ENCODE results near the gene ACY1. TPM values are rescaled to one million over a fixed set of nuclear protein-coding genes. Genes with fewer than 3 reads are reported as not detected.

ACY1 gene
- total RNA-seq, 1 donor from 2014 or later = 14.6 TPM

GRCh38 chr3:51955175-51955892, 28.0 kb upstream of the ACY1 start, which contains the start of gene GPR62:
TSS of gene GPR62 (plus strand) at chr3:51955381. CDS start at chr3:51955653, 272 bp downstream.
- Histone ChIP-seq H3K4me1 (ENCODE audit: control insufficient read depth in 3 of 3, insufficient read depth in 3 of 3, low read length in 3 of 3) (peaks cover 11 to 19% (median 17%) of the 10 kb centered on the region in 3 donors), H3K9me3 (ENCODE audit: control insufficient read depth in 3 of 3, low read length in 3 of 3) (no peaks in the 10 kb centered on the region), H3K27me3 (ENCODE audit: control insufficient read depth in 3 of 3, insufficient read depth in 3 of 3, low read length in 3 of 3) (no peaks in the 10 kb centered on the region), H3K9ac (ENCODE audit: low read depth in 1 of 3, low read length in 3 of 3) (peak within 1 kb of the TSS; percentile 57 to 83 (median 69)), H3K27ac (ENCODE audit: low read depth, low read length) (peak within 1 kb of the TSS; percentile 56), H3K36me3 (ENCODE audit: control insufficient read depth in 3 of 3, insufficient read depth in 3 of 3, low read length in 3 of 3) (peaks cover 9 to 31% (median 17%) of the 10 kb centered on the region in 3 donors), H3K4me3 (ENCODE audit: low read length in 3 of 3) (peak within 1 kb of the TSS; percentile 59 to 75 (median 65))

- Histone ChIP-seq H3K27me3 (ENCODE audit: control insufficient read depth in 3 of 3, insufficient read depth in 3 of 3, low read length in 3 of 3) (no peaks in the 10 kb centered on the region), H3K9me3 (ENCODE audit: control insufficient read depth in 3 of 3, low read length in 3 of 3) (no peaks in the 10 kb centered on the region), H3K4me3 (ENCODE audit: low read length in 3 of 3) (peak overlapping the region; percentile 51 to 75 (median 65)), H3K27ac (ENCODE audit: low read depth, low read length) (peak overlapping the region; percentile 56), H3K9ac (ENCODE audit: low read depth in 1 of 3, low read length in 3 of 3) (peak overlapping the region; percentile 57 to 83 (median 69)), H3K36me3 (ENCODE audit: control insufficient read depth in 3 of 3, insufficient read depth in 3 of 3, low read length in 3 of 3) (peaks cover 17 to 37% (median 23%) of the 10 kb centered on the region in 3 donors), H3K4me1 (ENCODE audit: control insufficient read depth in 3 of 3, insufficient read depth in 3 of 3, low read length in 3 of 3) (peaks cover 11 to 19% (median 17%) of the 10 kb centered on the region in 3 donors)
Observed at GRCh38 chr3:51955893-51956770, 27.2 kb upstream of the ACY1 start.

- Histone ChIP-seq H3K27ac (ENCODE audit: low read depth, low read length) (no peak overlapping the region), H3K9ac (ENCODE audit: low read depth in 1 of 3, low read length in 3 of 3) (no peak overlapping the region), H3K9me3 (ENCODE audit: control insufficient read depth in 3 of 3, low read length in 3 of 3) (no peaks in the 10 kb centered on the region), H3K27me3 (ENCODE audit: control insufficient read depth in 3 of 3, insufficient read depth in 3 of 3, low read length in 3 of 3) (no peaks in the 10 kb centered on the region), H3K4me3 (ENCODE audit: low read length in 3 of 3) (no peak overlapping the region), H3K36me3 (ENCODE audit: control insufficient read depth in 3 of 3, insufficient read depth in 3 of 3, low read length in 3 of 3) (peaks cover 17 to 37% (median 23%) of the 10 kb centered on the region in 3 donors), H3K4me1 (ENCODE audit: control insufficient read depth in 3 of 3, insufficient read depth in 3 of 3, low read length in 3 of 3) (peaks cover 26 to 35% (median 31%) of the 10 kb centered on the region in 3 donors)
Observed at GRCh38 chr3:51957520-51958205, 25.7 kb upstream of the ACY1 start.

- Histone ChIP-seq H3K9ac (ENCODE audit: low read depth in 1 of 3, low read length in 3 of 3) (no peak overlapping the region), H3K9me3 (ENCODE audit: control insufficient read depth in 3 of 3, low read length in 3 of 3) (no peaks in the 10 kb centered on the region), H3K4me1 (ENCODE audit: control insufficient read depth in 3 of 3, insufficient read depth in 3 of 3, low read length in 3 of 3) (peaks cover 33 to 47% (median 43%) of the 10 kb centered on the region in 3 donors), H3K27ac (ENCODE audit: low read depth, low read length) (no peak overlapping the region), H3K27me3 (ENCODE audit: control insufficient read depth in 3 of 3, insufficient read depth in 3 of 3, low read length in 3 of 3) (no peaks in the 10 kb centered on the region), H3K36me3 (ENCODE audit: control insufficient read depth in 3 of 3, insufficient read depth in 3 of 3, low read length in 3 of 3) (peaks cover 17 to 37% (median 23%) of the 10 kb centered on the region in 3 donors), H3K4me3 (ENCODE audit: low read length in 3 of 3) (no peak overlapping the region)
Observed at GRCh38 chr3:51958603-51959521, 24.5 kb upstream of the ACY1 start.

GRCh38 chr3:51959651-51960050, 23.7 kb upstream of the ACY1 start:
- Histone ChIP-seq H3K27me3 (ENCODE audit: control insufficient read depth in 3 of 3, insufficient read depth in 3 of 3, low read length in 3 of 3) (no peaks in the 10 kb centered on the region), H3K4me1 (ENCODE audit: control insufficient read depth in 3 of 3, insufficient read depth in 3 of 3, low read length in 3 of 3) (peaks cover 37 to 54% (median 51%) of the 10 kb centered on the region in 3 donors), H3K27ac (ENCODE audit: low read depth, low read length) (no peak overlapping the region), H3K4me3 (ENCODE audit: low read length in 3 of 3) (no peak overlapping the region), H3K9ac (ENCODE audit: low read depth in 1 of 3, low read length in 3 of 3) (no peak overlapping the region), H3K36me3 (ENCODE audit: control insufficient read depth in 3 of 3, insufficient read depth in 3 of 3, low read length in 3 of 3) (peaks cover 17 to 37% (median 23%) of the 10 kb centered on the region in 3 donors), H3K9me3 (ENCODE audit: control insufficient read depth in 3 of 3, low read length in 3 of 3) (no peaks in the 10 kb centered on the region)

- H3K4me1 ChIP-seq (ENCODE audit: control insufficient read depth in 3 of 3, insufficient read depth in 3 of 3, low read length in 3 of 3) = peaks cover 39 to 58% (median 53%) of the 10 kb centered on the region in 3 donors
- no peak overlapping the region for H3K27ac ChIP-seq (ENCODE audit: low read depth, low read length)
- H3K9ac ChIP-seq (ENCODE audit: low read depth in 1 of 3, low read length in 3 of 3) = no peak overlapping the region
- H3K27me3 ChIP-seq (ENCODE audit: control insufficient read depth in 3 of 3, insufficient read depth in 3 of 3, low read length in 3 of 3) = no peaks in the 10 kb centered on the region
- H3K4me3 ChIP-seq (ENCODE audit: low read length in 3 of 3) = no peak overlapping the region
- no peaks in the 10 kb centered on the region for H3K9me3 ChIP-seq (ENCODE audit: control insufficient read depth in 3 of 3, low read length in 3 of 3)
- peaks cover 17 to 37% (median 23%) of the 10 kb centered on the region in 3 donors for H3K36me3 ChIP-seq (ENCODE audit: control insufficient read depth in 3 of 3, insufficient read depth in 3 of 3, low read length in 3 of 3)
Observed at GRCh38 chr3:51960386-51960785, 22.9 kb upstream of the ACY1 start.

GRCh38 chr3:51961011-51961410, 22.3 kb upstream of the ACY1 start:
- Histone ChIP-seq H3K9me3 (ENCODE audit: control insufficient read depth in 3 of 3, low read length in 3 of 3) (no peaks in the 10 kb centered on the region), H3K27ac (ENCODE audit: low read depth, low read length) (no peak overlapping the region), H3K9ac (ENCODE audit: low read depth in 1 of 3, low read length in 3 of 3) (peak overlapping the region in 1 of 3 donors; percentile 64), H3K36me3 (ENCODE audit: control insufficient read depth in 3 of 3, insufficient read depth in 3 of 3, low read length in 3 of 3) (peaks cover 17 to 37% (median 23%) of the 10 kb centered on the region in 3 donors), H3K4me3 (ENCODE audit: low read length in 3 of 3) (no peak overlapping the region), H3K27me3 (ENCODE audit: control insufficient read depth in 3 of 3, insufficient read depth in 3 of 3, low read length in 3 of 3) (no peaks in the 10 kb centered on the region), H3K4me1 (ENCODE audit: control insufficient read depth in 3 of 3, insufficient read depth in 3 of 3, low read length in 3 of 3) (peaks cover 42 to 60% (median 56%) of the 10 kb centered on the region in 3 donors)

- no peak overlapping the region for H3K27ac ChIP-seq (ENCODE audit: low read depth, low read length)
- H3K4me1 ChIP-seq (ENCODE audit: control insufficient read depth in 3 of 3, insufficient read depth in 3 of 3, low read length in 3 of 3) = peaks cover 46 to 60% (median 57%) of the 10 kb centered on the region in 3 donors
- H3K9me3 ChIP-seq (ENCODE audit: control insufficient read depth in 3 of 3, low read length in 3 of 3) = no peaks in the 10 kb centered on the region
- H3K9ac ChIP-seq (ENCODE audit: low read depth in 1 of 3, low read length in 3 of 3) = peak overlapping the region in 2 of 3 donors; percentile 61 to 98
- H3K27me3 ChIP-seq (ENCODE audit: control insufficient read depth in 3 of 3, insufficient read depth in 3 of 3, low read length in 3 of 3) = no peaks in the 10 kb centered on the region
- peaks cover 17 to 37% (median 23%) of the 10 kb centered on the region in 3 donors for H3K36me3 ChIP-seq (ENCODE audit: control insufficient read depth in 3 of 3, insufficient read depth in 3 of 3, low read length in 3 of 3)
- H3K4me3 ChIP-seq (ENCODE audit: low read length in 3 of 3) = no peak overlapping the region
Observed at GRCh38 chr3:51961602-51962569, 21.4 kb upstream of the ACY1 start.

Measured in skeletal muscle tissue (tissue), 4 donors.